Spleen (tissue), 7 donors: ENCODE data around the gene EZR.

Source experiments
- CTCF ChIP-seq, 11 experiments: fragments of 200-600 bp in 7 of 11; fragments of 450-650 bp in 4 of 11; sonication (generic) in 4 of 11; IDR thresholded peaks in 8 of 11; conservative IDR thresholded peaks in 3 of 11; 1 replicate in 7 of 11; 2 replicates in 4 of 11; pipeline versions ENCODE4 v1.4.0 to v1.8.0; 2016 to 2021; ENCODE audit warnings: antibody characterized with exemption in 11 of 11, inconsistent platforms in 4 of 11, mild to moderate bottlenecking in 1 of 11
- POLR2A ChIP-seq, 3 donors: fragments of 450-650 bp; IDR thresholded peaks; one replicate each; pipeline ENCODE4 v1.5.1; 2017; ENCODE audit warnings: antibody characterized with exemption in 3 of 3, mild to moderate bottlenecking in 1 of 3
- POLR2AphosphoS5 ChIP-seq, 3 donors: sonication (generic); formaldehyde crosslinking; IDR thresholded peaks; one replicate each; pipeline ENCODE4 v1.5.1; 2017; ENCODE audit warnings: antibody characterized with exemption in 3 of 3
- donor health status: DM: no; HTN: no; CAD: no; lungs with moderate emphysema.
- donor health status: DM: no; HTN: no; CAD: no.
- donor health status: DM: no; HTN: no; CAD: no.

- TF ChIP-seq POLR2AphosphoS5 (IDR thresholded peaks at IDR 0.05) (no peak), CTCF (IDR thresholded peaks at IDR 0.05 in 8 of 11, conservative IDR thresholded peaks at IDR 0.05 in 3 of 11) (no peak), POLR2A (IDR thresholded peaks at IDR 0.05) (no peak)
Measured at GRCh38 chr6:158801655-158802294, 17.4 kb downstream of the EZR start.
